ENCODE measurements around the gene HADHA.
A peak's percentile ranks its signal among the peaks of the same experiment; 100 is the strongest.
"Not testable (repeated sequence)": the region's sequence is repeated elsewhere in the genome, so short reads cannot be mapped to it uniquely, and the experiment has no call there.

Gene HADHA

DNA sequence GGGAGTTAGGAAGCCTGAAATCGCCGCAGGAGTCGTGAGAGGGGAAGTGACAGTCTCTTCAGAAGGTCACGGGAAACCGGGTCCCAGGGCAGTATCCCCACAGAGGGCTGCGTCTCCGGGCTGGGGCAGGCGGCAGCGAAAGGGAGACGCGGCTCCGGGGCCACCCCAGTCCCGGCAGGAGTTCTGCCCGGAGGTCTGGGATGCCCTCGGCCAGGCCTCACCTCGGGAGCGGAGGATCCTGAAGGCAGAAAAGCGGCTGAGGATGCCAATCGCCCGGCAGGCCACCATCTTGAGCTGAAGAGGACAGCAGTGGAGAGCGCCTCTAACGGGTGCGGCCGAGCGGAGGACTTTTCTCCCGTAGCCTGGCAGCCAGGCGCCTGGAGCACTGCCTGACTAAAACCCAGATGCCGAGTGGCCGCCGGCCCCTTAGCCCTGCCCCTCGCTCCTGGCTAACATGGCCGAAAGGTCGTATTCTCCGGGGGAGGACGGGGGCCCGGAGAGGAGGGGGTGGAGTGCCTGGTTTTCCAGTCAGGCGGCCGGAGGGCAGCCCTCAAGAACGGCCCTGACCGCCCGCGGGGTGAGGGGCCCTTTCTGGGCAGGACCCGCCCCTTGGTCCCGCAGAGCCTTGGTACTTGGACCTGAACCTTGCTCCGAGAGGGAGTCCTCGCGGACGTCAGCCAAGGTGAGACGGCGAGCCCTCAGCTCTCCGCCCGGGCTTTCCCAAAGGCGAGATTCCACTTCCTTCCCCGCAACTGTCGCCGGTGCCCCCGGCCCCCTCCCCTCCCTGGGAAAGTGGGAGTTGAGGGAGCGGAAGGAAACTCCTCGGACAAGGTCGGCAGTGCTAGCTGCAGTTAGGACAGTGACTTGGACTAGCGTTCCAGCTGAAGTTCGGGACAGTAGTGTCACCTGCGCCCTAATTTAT is at the start of gene HADHA, which contains the start of gene HADHB:
Gene HADHA, minus strand, starts transcription at position 324 of the 922 bp plus-strand sequence. Its CDS starts 36 bp downstream, at position 288.
Gene HADHB, plus strand, starts transcription at position 631 of the 922 bp plus-strand sequence. CDS start 9,316 bp downstream, outside the sequence.
- no peaks in the 10 kb centered on the region for H3K27me3 Mint-ChIP-seq
- H3K4me1 Mint-ChIP-seq (ENCODE audit: low read depth): peaks cover 61% of the 10 kb centered on the region
- peak within 1 kb of the TSS; percentile 100 for H3K27ac Mint-ChIP-seq
- H3K9me3 Mint-ChIP-seq (ENCODE audit: low read depth): no peaks in the 10 kb centered on the region
- peak within 1 kb of the TSS; percentile 99 for H3K4me3 Mint-ChIP-seq
- H3K36me3 Mint-ChIP-seq: no peaks in the 10 kb centered on the region

GRCh38 chr2:26292646-26293045 is 48.2 kb upstream of the HADHA start:
- peaks cover 2% of the 10 kb centered on the region for H3K4me1 Mint-ChIP-seq (ENCODE audit: low read depth)
- H3K9me3 Mint-ChIP-seq (ENCODE audit: low read depth): no peaks in the 10 kb centered on the region
- no peak overlapping the region for H3K4me3 Mint-ChIP-seq
- H3K27me3 Mint-ChIP-seq: no peaks in the 10 kb centered on the region
- H3K27ac Mint-ChIP-seq: no peak overlapping the region
- peaks cover 2% of the 10 kb centered on the region for H3K36me3 Mint-ChIP-seq

- Mint-ChIP-seq H3K27ac (no peak overlapping the region), H3K36me3 (peaks cover 5% of the 10 kb centered on the region), H3K4me3 (no peak overlapping the region), H3K9me3 (ENCODE audit: low read depth) (no peaks in the 10 kb centered on the region), H3K27me3 (no peaks in the 10 kb centered on the region), H3K4me1 (ENCODE audit: low read depth) (no peaks in the 10 kb centered on the region)
Observed at GRCh38 chr2:26290001-26290400, 45.6 kb upstream of the HADHA start.

GRCh38 chr2:26285931-26286330 is 41.5 kb upstream of the HADHA start:
- H3K4me1 Mint-ChIP-seq (ENCODE audit: low read depth): no peaks in the 10 kb centered on the region
- H3K27ac Mint-ChIP-seq: no peak overlapping the region
- H3K27me3 Mint-ChIP-seq: no peaks in the 10 kb centered on the region
- H3K4me3 Mint-ChIP-seq: no peak overlapping the region
- no peaks in the 10 kb centered on the region for H3K9me3 Mint-ChIP-seq (ENCODE audit: low read depth)
- peaks cover 14% of the 10 kb centered on the region for H3K36me3 Mint-ChIP-seq

- Mint-ChIP-seq H3K36me3 (peaks cover 16% of the 10 kb centered on the region), H3K27ac (no peak overlapping the region), H3K4me1 (ENCODE audit: low read depth) (no peaks in the 10 kb centered on the region), H3K4me3 (no peak overlapping the region), H3K27me3 (no peaks in the 10 kb centered on the region), H3K9me3 (ENCODE audit: low read depth) (no peaks in the 10 kb centered on the region)
Observed at GRCh38 chr2:26284132-26284531, 39.7 kb upstream of the HADHA start.

GRCh38 chr2:26283606-26284005 is 39.2 kb upstream of the HADHA start:
- H3K4me1 Mint-ChIP-seq (ENCODE audit: low read depth): no peaks in the 10 kb centered on the region
- H3K27ac Mint-ChIP-seq: no peak overlapping the region
- no peak overlapping the region for H3K4me3 Mint-ChIP-seq
- H3K36me3 Mint-ChIP-seq: peaks cover 19% of the 10 kb centered on the region
- H3K9me3 Mint-ChIP-seq (ENCODE audit: low read depth): no peaks in the 10 kb centered on the region
- no peaks in the 10 kb centered on the region for H3K27me3 Mint-ChIP-seq

DNA sequence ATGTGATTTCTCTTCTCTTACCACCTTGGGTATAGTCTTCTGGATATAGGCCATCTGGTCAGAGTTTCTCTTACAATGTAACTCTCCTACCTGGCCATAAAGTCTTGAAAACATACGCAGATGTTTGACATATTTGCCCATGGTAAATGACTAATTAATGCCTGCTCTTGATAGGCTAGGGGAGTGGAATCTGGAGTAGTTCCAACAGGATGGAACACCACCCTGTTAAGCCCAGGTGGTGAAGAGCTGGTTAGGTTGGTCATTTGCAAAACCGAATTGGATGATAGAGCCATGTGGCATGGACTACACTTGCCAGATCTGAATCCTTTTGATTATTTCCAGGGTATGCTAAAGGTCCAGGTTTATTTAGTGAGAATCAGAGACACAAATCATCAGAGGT is 36.8 kb upstream of the HADHA start:
- no peak overlapping the region for H3K27ac Mint-ChIP-seq
- H3K4me3 Mint-ChIP-seq: no peak overlapping the region
- H3K9me3 Mint-ChIP-seq (ENCODE audit: low read depth): no peaks in the 10 kb centered on the region
- H3K4me1 Mint-ChIP-seq (ENCODE audit: low read depth): no peaks in the 10 kb centered on the region
- peaks cover 25% of the 10 kb centered on the region for H3K36me3 Mint-ChIP-seq
- H3K27me3 Mint-ChIP-seq: no peaks in the 10 kb centered on the region

DNA sequence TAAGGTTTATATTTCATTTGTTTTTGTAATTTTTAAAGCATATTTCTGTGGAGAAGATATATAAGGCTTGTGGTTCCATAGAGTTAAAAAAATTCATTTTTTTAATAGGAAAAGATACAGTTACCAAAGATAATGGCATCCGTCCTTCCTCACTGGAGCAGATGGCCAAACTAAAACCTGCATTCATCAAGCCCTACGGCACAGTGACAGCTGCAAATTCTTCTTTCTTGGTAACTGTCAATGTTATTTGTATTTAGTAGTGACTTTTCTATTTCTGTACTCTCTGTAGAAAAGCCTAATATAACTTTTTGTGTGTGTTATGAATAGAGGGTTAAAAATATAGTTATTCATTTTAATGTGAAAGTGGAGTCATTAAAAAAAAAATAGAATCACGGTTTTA is 35.5 kb upstream of the HADHA start:
- Mint-ChIP-seq H3K4me3 (no peak overlapping the region), H3K36me3 (peaks cover 22% of the 10 kb centered on the region), H3K27ac (no peak overlapping the region), H3K4me1 (ENCODE audit: low read depth) (peaks cover 2% of the 10 kb centered on the region), H3K9me3 (ENCODE audit: low read depth) (no peaks in the 10 kb centered on the region), H3K27me3 (no peaks in the 10 kb centered on the region)

DNA sequence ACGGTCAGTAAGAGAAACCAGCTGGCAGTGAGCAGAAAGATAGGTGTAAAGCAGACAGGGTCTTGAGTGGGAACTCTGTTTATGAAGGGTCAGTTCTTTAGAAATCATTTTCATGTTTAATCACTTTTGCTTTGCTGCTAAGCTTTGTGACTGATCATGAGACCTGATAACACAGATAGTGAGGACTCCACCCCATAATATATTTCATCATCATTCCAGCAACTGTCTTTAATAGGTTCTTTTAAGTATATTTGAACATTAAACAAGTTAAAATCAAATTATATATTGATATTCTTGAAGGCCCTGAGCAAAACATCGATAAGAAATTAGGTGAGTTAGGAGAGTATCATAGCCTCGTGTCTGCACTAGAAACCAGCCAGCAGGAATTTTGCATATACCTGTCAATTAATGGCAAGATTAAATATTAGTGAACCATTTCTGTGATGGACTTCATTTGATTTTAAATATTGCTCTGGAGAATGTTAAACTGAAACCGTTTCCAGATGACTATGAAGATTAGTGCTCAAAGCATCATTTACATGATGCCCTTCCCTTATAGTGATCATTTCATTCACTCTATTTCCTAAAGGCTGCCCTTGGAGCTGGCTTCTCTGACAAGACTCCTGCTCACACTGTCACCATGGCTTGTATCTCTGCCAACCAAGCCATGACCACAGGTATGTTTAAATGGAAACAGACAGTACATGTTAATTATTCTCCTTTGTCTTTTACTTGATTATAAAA is 32.2 kb upstream of the HADHA start:
- no peak overlapping the region for H3K27ac Mint-ChIP-seq
- no peaks in the 10 kb centered on the region for H3K27me3 Mint-ChIP-seq
- no peak overlapping the region for H3K4me3 Mint-ChIP-seq
- peaks cover 3% of the 10 kb centered on the region for H3K4me1 Mint-ChIP-seq (ENCODE audit: low read depth)
- peaks cover 20% of the 10 kb centered on the region for H3K36me3 Mint-ChIP-seq
- H3K9me3 Mint-ChIP-seq (ENCODE audit: low read depth): no peaks in the 10 kb centered on the region

GRCh38 chr2:26274058-26274613 is 29.7 kb upstream of the HADHA start:
- Mint-ChIP-seq H3K27ac (no peak overlapping the region), H3K4me3 (no peak overlapping the region), H3K9me3 (ENCODE audit: low read depth) (no peaks in the 10 kb centered on the region), H3K27me3 (no peaks in the 10 kb centered on the region), H3K4me1 (ENCODE audit: low read depth) (peaks cover 7% of the 10 kb centered on the region), H3K36me3 (peaks cover 13% of the 10 kb centered on the region)

DNA sequence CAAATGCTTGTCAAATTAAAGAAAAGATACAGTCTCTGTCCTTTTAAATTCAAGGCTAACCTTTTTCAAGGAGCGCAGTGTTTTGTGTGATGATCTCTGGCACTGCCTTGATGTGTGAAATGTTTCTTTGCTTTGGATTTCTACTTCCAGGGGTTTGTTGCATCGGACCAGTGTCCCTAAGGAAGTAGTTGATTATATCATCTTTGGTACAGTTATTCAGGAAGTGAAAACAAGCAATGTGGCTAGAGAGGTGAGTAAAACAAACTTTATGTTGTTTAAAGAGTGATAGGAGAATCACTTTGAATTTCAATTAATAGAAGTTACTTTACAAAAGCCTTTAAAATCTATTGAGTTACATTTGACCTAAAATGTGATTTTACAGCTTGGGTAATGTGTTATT is 29.1 kb upstream of the HADHA start:
- Mint-ChIP-seq H3K9me3 (ENCODE audit: low read depth) (no peaks in the 10 kb centered on the region), H3K4me1 (ENCODE audit: low read depth) (peaks cover 7% of the 10 kb centered on the region), H3K36me3 (peaks cover 9% of the 10 kb centered on the region), H3K27ac (no peak overlapping the region), H3K27me3 (no peaks in the 10 kb centered on the region), H3K4me3 (no peak overlapping the region)

DNA sequence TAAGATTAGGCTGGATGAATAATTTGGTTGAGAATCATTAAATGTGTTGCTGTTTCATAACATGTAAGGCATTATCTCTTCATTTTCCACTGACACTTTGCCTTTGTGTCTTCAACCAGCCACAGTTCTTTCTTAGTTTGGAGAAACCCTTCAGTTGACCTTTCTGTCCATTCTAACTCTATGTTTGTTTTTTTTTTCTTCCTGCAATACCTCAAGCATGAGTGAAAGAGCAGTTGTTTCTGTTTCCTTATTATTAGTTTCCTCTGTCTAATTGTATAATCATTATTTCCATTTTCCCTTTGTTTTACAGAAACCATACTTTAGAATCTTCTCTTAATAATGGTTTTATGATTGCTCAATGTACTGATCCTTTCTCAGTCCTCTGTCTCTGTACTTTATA is 25.9 kb upstream of the HADHA start:
- H3K4me3 Mint-ChIP-seq: no peak overlapping the region
- no peaks in the 10 kb centered on the region for H3K9me3 Mint-ChIP-seq (ENCODE audit: low read depth)
- H3K36me3 Mint-ChIP-seq: peaks cover 2% of the 10 kb centered on the region
- H3K27ac Mint-ChIP-seq: peak overlapping the region; percentile 23
- no peaks in the 10 kb centered on the region for H3K27me3 Mint-ChIP-seq
- H3K4me1 Mint-ChIP-seq (ENCODE audit: low read depth): peaks cover 7% of the 10 kb centered on the region

- Mint-ChIP-seq H3K27me3 (no peaks in the 10 kb centered on the region), H3K36me3 (peaks cover 2% of the 10 kb centered on the region), H3K4me3 (no peak overlapping the region), H3K27ac (no peak overlapping the region), H3K9me3 (ENCODE audit: low read depth) (no peaks in the 10 kb centered on the region), H3K4me1 (ENCODE audit: low read depth) (peaks cover 5% of the 10 kb centered on the region)
Observed at GRCh38 chr2:26269571-26270158, 25.2 kb upstream of the HADHA start.

DNA sequence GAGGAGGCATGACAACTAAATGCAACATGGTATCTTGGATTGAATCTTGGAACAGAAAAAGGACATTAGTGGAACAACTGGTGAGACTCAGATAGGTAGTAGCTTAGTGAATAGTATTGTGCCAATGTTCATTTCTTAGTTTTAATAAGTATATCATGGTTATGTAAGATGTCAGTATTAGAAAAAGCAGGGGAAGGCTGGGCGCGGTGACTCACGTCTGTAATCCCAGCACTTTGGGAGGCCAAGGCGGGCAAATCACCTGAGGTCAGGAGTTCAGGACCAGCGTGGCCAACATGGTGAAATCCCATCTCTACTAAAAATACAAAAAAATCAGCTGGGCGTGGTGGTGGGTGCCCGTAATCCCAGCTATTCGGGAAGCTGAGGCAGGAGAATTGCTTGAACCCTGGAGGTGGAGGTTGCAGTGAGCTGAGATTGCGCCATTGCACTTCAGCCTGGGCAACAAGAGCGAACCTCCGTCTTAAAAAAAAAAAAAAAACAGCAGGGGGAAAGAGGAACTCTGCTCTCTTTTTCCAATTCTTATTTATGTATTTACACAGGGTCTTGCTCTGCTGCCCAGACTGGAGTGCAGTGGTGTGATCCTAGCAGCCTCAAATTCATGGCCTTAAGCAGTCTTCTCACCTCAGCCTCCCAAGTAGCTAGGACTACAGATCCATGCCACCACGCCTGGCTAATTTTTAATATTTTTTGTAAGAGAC is 24.4 kb upstream of the HADHA start:
- not testable (repeated sequence) for H3K27ac Mint-ChIP-seq; H3K36me3 Mint-ChIP-seq; H3K9me3 Mint-ChIP-seq (ENCODE audit: low read depth); H3K4me3 Mint-ChIP-seq; H3K4me1 Mint-ChIP-seq (ENCODE audit: low read depth); H3K27me3 Mint-ChIP-seq
